H1 (cell line): ENCODE data around the gene SRPRA. TPM values are rescaled to one million over a fixed set of nuclear protein-coding genes. Genes with fewer than 3 reads are reported as not detected.

Experiments used
- CTCF ChIA-PET: fragments of 300-600 bp; sonication (Branson Sonifier 250); formaldehyde crosslinking; loops from one replicate; lab custom pipeline; 2021; ENCODE audit not compliant: partially characterized antibody; lab: Charles Lee
- POLR2A ChIA-PET: fragments of 300-600 bp; sonication (Branson Sonifier 250); formaldehyde crosslinking; loops from one replicate; lab custom pipeline; 2021; ENCODE audit warnings: inconsistent platforms; ENCODE audit not compliant: partially characterized antibody; lab: Charles Lee
- DNase-seq, 2 experiments: peaks; one replicate each; pipeline versions ENCODE4 v3.0.0 to v3.0.0-alpha.2; 2010 to 2022; ENCODE audit warnings: low spot score in 2 of 2, low read depth in 1 of 2, mixed read lengths in 1 of 2
- FAIRE-seq: peaks from 2 replicates; lab custom pipeline; 2011; peaks lifted over from hg19 to GRCh38; lab: Jason Lieb, UNC
- H2AFZ ChIP-seq: 2 replicates; pipeline ENCODE4 v1.8.1; 2012; ENCODE audit warnings: low read length, inconsistent platforms
- H2AK5ac ChIP-seq: 2 replicates; pipeline ENCODE4 v1.6.1; 2013; ENCODE audit warnings: low read depth, low read length
- H2BK120ac ChIP-seq: replicated peaks from 2 replicates; pipeline ENCODE3; 2013; ENCODE audit warnings: low read depth, low read length, inconsistent platforms
- H2BK12ac ChIP-seq: 2 replicates; pipeline ENCODE4 v1.6.1; 2013; ENCODE audit warnings: low read depth, low read length
- H2BK15ac ChIP-seq: 2 replicates; pipeline ENCODE4 v1.6.1; 2013; ENCODE audit warnings: low read length
- H2BK20ac ChIP-seq: 2 replicates; pipeline ENCODE4 v1.6.1; 2013; ENCODE audit warnings: low read length
- H2BK5ac ChIP-seq: 2 replicates; pipeline ENCODE4 v1.6.1; 2013; ENCODE audit warnings: low read depth, low read length
- H3K14ac ChIP-seq: 2 replicates; pipeline ENCODE4 v1.6.1; 2013; ENCODE audit warnings: inconsistent platforms; ENCODE audit not compliant: insufficient read length
- H3K18ac ChIP-seq: 2 replicates; pipeline ENCODE4 v1.6.1; 2013; ENCODE audit warnings: low read length; ENCODE audit errors: extremely low read depth
- H3K23ac ChIP-seq: 2 replicates; pipeline ENCODE4 v1.6.1; 2013; ENCODE audit warnings: inconsistent platforms; ENCODE audit not compliant: insufficient read length
- H3K23me2 ChIP-seq: 2 replicates; pipeline ENCODE4 v1.6.1; 2013; ENCODE audit warnings: low read depth, low read length
- H3K27ac ChIP-seq: 2 replicates; pipeline ENCODE4 v1.6.1; 2011; ENCODE audit warnings: low read depth, low read length, inconsistent platforms
- H3K27me3 ChIP-seq, 4 experiments: replicated peaks in 1 of 4; 1 replicate in 1 of 4; 2 replicates in 3 of 4; pipeline versions ENCODE4 v1.6.1 to v1.8.1; 2011 to 2013; ENCODE audit warnings: low read length in 3 of 4, mild to moderate bottlenecking in 3 of 4, inconsistent platforms in 2 of 4, mixed read lengths in 2 of 4, moderate library complexity in 1 of 4; ENCODE audit not compliant: control insufficient read depth in 3 of 4, insufficient read depth in 3 of 4; ENCODE audit errors: extremely low read depth in 1 of 4
- H3K36me3 ChIP-seq, 4 experiments: 2 replicates each; pipeline versions ENCODE4 v1.6.1 to v1.8.1; 2011 to 2013; ENCODE audit warnings: mild to moderate bottlenecking in 4 of 4, low read length in 3 of 4, moderate library complexity in 2 of 4, control low read depth in 1 of 4, inconsistent platforms in 1 of 4; ENCODE audit not compliant: insufficient read depth in 4 of 4, control insufficient read depth in 2 of 4
- H3K4ac ChIP-seq: replicated peaks from 2 replicates; pipeline ENCODE3; 2013; ENCODE audit warnings: low read length, low read depth, mixed read lengths, inconsistent platforms; ENCODE audit not compliant: insufficient read length
- H3K4me1 ChIP-seq, 4 experiments: replicated peaks in 1 of 4; 1 replicate in 1 of 4; 2 replicates in 3 of 4; pipeline versions ENCODE4 v1.6.1 to v1.8.1; 2011 to 2013; ENCODE audit warnings: low read length in 3 of 4, inconsistent platforms in 2 of 4, mixed read lengths in 1 of 4; ENCODE audit not compliant: insufficient read depth in 4 of 4, control insufficient read depth in 3 of 4
- H3K4me2 ChIP-seq, 2 experiments: 2 replicates each; pipeline versions ENCODE4 v1.6.1 to v1.8.1; 2011 to 2013; ENCODE audit warnings: low read depth in 2 of 2, low read length in 2 of 2, control low read depth in 1 of 2, inconsistent platforms in 1 of 2, mild to moderate bottlenecking in 1 of 2; ENCODE audit not compliant: insufficient read depth in 1 of 2
- H3K4me3 ChIP-seq, 4 experiments: fragments of 200-600, 300-600 bp in 1 of 4; sonication (generic), shearing (Covaris generic), sonication (Bioruptor Twin) in 1 of 4; 2 replicates each; pipeline versions ENCODE4 v1.5.1 to v1.8.1; 2011 to 2016; ENCODE audit warnings: low read length in 4 of 4, low read depth in 3 of 4, control low read depth in 2 of 4, inconsistent platforms in 2 of 4, mild to moderate bottlenecking in 2 of 4, mixed read lengths in 1 of 4, moderate library complexity in 1 of 4; ENCODE audit not compliant: insufficient read depth in 2 of 4; ENCODE audit errors: extremely low read depth in 1 of 4
- H3K56ac ChIP-seq: replicated peaks from 2 replicates; pipeline ENCODE3; 2013; ENCODE audit warnings: low read depth, mild to moderate bottlenecking, mixed read lengths, low read length, inconsistent platforms; ENCODE audit not compliant: insufficient read length
- H3K79me1 ChIP-seq: 2 replicates; pipeline ENCODE4 v1.6.1; 2013; ENCODE audit warnings: low read depth, low read length, control low read depth
- H3K79me2 ChIP-seq, 2 experiments: 2 replicates each; pipeline versions ENCODE4 v1.6.1 to v1.8.1; 2012 to 2013; ENCODE audit warnings: low read length in 2 of 2, mild to moderate bottlenecking in 2 of 2, inconsistent platforms in 1 of 2; ENCODE audit not compliant: insufficient read depth in 2 of 2, control insufficient read depth in 1 of 2
- H3K9ac ChIP-seq, 4 experiments: replicated peaks in 1 of 4; 1 replicate in 1 of 4; 2 replicates in 3 of 4; pipeline versions ENCODE4 v1.6.1 to v1.8.1; 2011 to 2013; ENCODE audit warnings: low read depth in 3 of 4, low read length in 3 of 4, control low read depth in 2 of 4, mild to moderate bottlenecking in 2 of 4, moderate library complexity in 2 of 4, inconsistent platforms in 1 of 4; ENCODE audit errors: extremely low read depth in 1 of 4
- H3K9me3 ChIP-seq, 2 experiments: 2 replicates each; pipeline versions ENCODE4 v1.6.1 to v1.8.1; 2012 to 2013; ENCODE audit warnings: mild to moderate bottlenecking in 2 of 2, moderate library complexity in 2 of 2, control low read depth in 1 of 2, inconsistent platforms in 1 of 2, low read depth in 1 of 2, low read length in 1 of 2, mixed read lengths in 1 of 2; ENCODE audit not compliant: insufficient read depth in 2 of 2
- H4K20me1 ChIP-seq, 2 experiments: replicated peaks in 1 of 2; 2 replicates each; pipeline versions ENCODE3 to v1.8.1; 2011 to 2013; ENCODE audit warnings: inconsistent platforms in 2 of 2, low read length in 2 of 2, mild to moderate bottlenecking in 1 of 2; ENCODE audit not compliant: insufficient read depth in 2 of 2, control insufficient read depth in 1 of 2
- H4K5ac ChIP-seq: 2 replicates; pipeline ENCODE4 v1.6.1; 2013; ENCODE audit warnings: low read length, low read depth, mixed read lengths, inconsistent platforms; ENCODE audit not compliant: insufficient read length
- H4K8ac ChIP-seq: 2 replicates; pipeline ENCODE4 v1.8.0; 2013; ENCODE audit warnings: mild to moderate bottlenecking, moderate library complexity, low read length, inconsistent platforms; ENCODE audit not compliant: insufficient read depth; ENCODE audit errors: extremely low read depth
- H4K91ac ChIP-seq: replicated peaks from 2 replicates; pipeline ENCODE3; 2013; ENCODE audit warnings: low read length, mixed read lengths, inconsistent platforms; ENCODE audit not compliant: insufficient read length
- BRCA1 ChIP-seq: IDR thresholded peaks from 2 replicates; pipeline ENCODE4 v1.6.1; 2012; ENCODE audit warnings: low read depth, low read length, improper control_type of control experiment
- CTBP2 ChIP-seq: IDR thresholded peaks from 2 replicates; pipeline ENCODE4 v1.7.0; 2011; ENCODE audit warnings: borderline replicate concordance, mild to moderate bottlenecking, moderate library complexity, mixed read lengths, low read length; ENCODE audit not compliant: insufficient read depth, insufficient read length
- MAFK ChIP-seq: IDR thresholded peaks from 2 replicates; pipeline ENCODE4 v1.6.1; 2012; ENCODE audit warnings: low read depth, mild to moderate bottlenecking, improper control_type of control experiment, low read length
- POU5F1 ChIP-seq: IDR thresholded peaks from 2 replicates; pipeline ENCODE4 v1.6.1; 2011; ENCODE audit warnings: low read depth, mild to moderate bottlenecking, low read length, moderate library complexity
- SUZ12 ChIP-seq: fragments of 200-600 bp; sonication (generic); IDR thresholded peaks from 2 replicates; pipeline ENCODE4 v1.6.1; 2012; ENCODE audit warnings: mild to moderate bottlenecking, inconsistent platforms, low read length, moderate library complexity, mixed read lengths
- TEAD4 ChIP-seq: IDR thresholded peaks from 2 replicates; pipeline ENCODE4 v1.6.1; 2012; ENCODE audit warnings: low read depth, low read length, inconsistent platforms, mixed read lengths
- ZNF274 ChIP-seq: IDR thresholded peaks from 2 replicates; pipeline ENCODE4 v1.7.0; 2012; ENCODE audit warnings: low read length, borderline replicate concordance; ENCODE audit errors: extremely low read depth
- WGBS, 2 experiments: shearing (Covaris generic) in 1 of 2; methylation state at CpG; one replicate each; pipeline versions ENCODE4 v1.1.6 to v1.1.7; 2013 to 2015; ENCODE audit warnings: low lambda C conversion rate in 2 of 2, mixed read lengths in 2 of 2, inconsistent platforms in 1 of 2, low coverage in 1 of 2, missing lambda C conversion rate in 1 of 2; ENCODE audit not compliant: insufficient replicate concordance in 2 of 2, insufficient coverage in 1 of 2, insufficient read length in 1 of 2; ENCODE audit errors: extremely low coverage in 1 of 2, missing lambda C conversion rate in 1 of 2; 5-methylcytosine and 5-hydroxymethylcytosine counted together
- polyA plus RNA-seq, 7 experiments: library from polyadenylated mRNA; depleted of rRNA in 3 of 7; stranded (reverse) in 5 of 7; unstranded in 2 of 7; fragments of >200 nt in 5 of 7; fragments of 200-250 nt in 2 of 7; gene quantifications; 1 replicate in 5 of 7; 2 replicates in 1 of 7; 4 replicates in 1 of 7; pipeline versions ENCODE4 v1.2.1 to v1.2.3, GENCODE V29; 2011 to 2013; ENCODE audit warnings: missing spikeins in 2 of 7, mixed read lengths in 2 of 7
- total RNA-seq: library from RNA; stranded (reverse); fragmentation: NEBNext Ultra II Directional; extraction: Animal tissue kit (Norgen Biotek cat#: 25700); gene quantifications from 2 replicates; pipeline ENCODE4 v1.2.1, GENCODE V29; 2021

SRPRA gene
- total and polyA plus RNA-seq, 2 of the 8 experiments (the other 6 are each of a cell fraction or from before 2014, with no cell fraction given): 57.6 to 62.0 TPM

GRCh38 chr11:126216526-126217305 lies 52.0 kb downstream of the SRPRA start:
- Histone ChIP-seq H4K91ac (no peak overlapping the region), H3K36me3 (no peaks in the 10 kb centered on the region), H3K4me1 (0 out of 7 replicates have a peak, but pooled peaks cover 0 to 5% (median 1%) of the 10 kb centered on the region in 4 experiments), H2AK5ac (no peak overlapping the region), H3K14ac (no peak overlapping the region), H3K79me2 (peaks cover 10 to 94% of the 10 kb centered on the region in 2 experiments), H4K5ac (no peak overlapping the region), H3K23me2 (peaks cover 5% of the 10 kb centered on the region; the same call in 1 of the 2 replicates), H3K4me3 (no peak overlapping the region), H2BK20ac (no peak overlapping the region), H3K4ac (no peak overlapping the region), H2BK15ac (no peak overlapping the region), H3K9me3 (no peaks in the 10 kb centered on the region), H2BK12ac (no peak overlapping the region), H3K27ac (no peak overlapping the region), H2BK5ac (no peak overlapping the region), H3K4me2 (no peak overlapping the region), H3K79me1 (peaks cover 17% of the 10 kb centered on the region), H3K27me3 (no peaks in the 10 kb centered on the region), H3K18ac (no peak overlapping the region), H4K20me1 (peaks cover 4% of the 10 kb centered on the region in 2 experiments), H2BK120ac (no peak overlapping the region), H4K8ac (no peak overlapping the region), H3K56ac (no peak overlapping the region), H2AFZ (no peak overlapping the region), H3K23ac (no peak overlapping the region), H3K9ac (no peak overlapping the region)
- CTCF ChIA-PET: interaction anchor here (1.0 to 1.2 kb wide), 2 partner anchors 23 to 298 kb away, joined by 3 read pairs; no protein-coding TSS in a partner anchor
- no peak for TF ChIP-seq MAFK
- TF ChIP-seq SUZ12: no peak
- TF ChIP-seq ZNF274: no peak
- TF ChIP-seq CTBP2: no peak
- no peak for TF ChIP-seq BRCA1
- no peak for TF ChIP-seq TEAD4
- TF ChIP-seq POU5F1: no peak
- no peak for FAIRE-seq
- POLR2A ChIA-PET: interaction anchor here (0.8 to 1.4 kb wide), 2 partner anchors 12 to 30 kb away, joined by 3 read pairs; no protein-coding TSS in a partner anchor
- WGBS, 2 experiments: 90% methylated on average over 6 of the region's 6 CpGs; no CpG with 5 or more reads in 1 of the 2 experiments
- DNase-seq: no peak
